ENCODE data around the gene ACOXL. TPM values are rescaled to one million over a fixed set of nuclear protein-coding genes. Genes with fewer than 3 reads are reported as not detected.

Gene ACOXL
- polyA plus RNA-seq, 3 donors = 0.35 TPM; not detected in 2

GRCh38 chr2:110906613-110907298, 174.4 kb downstream of the ACOXL start:
- Histone ChIP-seq H3K9me3 (replicated peaks in 1 of 2; ENCODE audit: control insufficient read depth in 1 of 2, insufficient read depth in 1 of 2, low read length in 2 of 2) (peaks cover 0 to 9% of the 10 kb centered on the region in 2 donors), H2AFZ (ENCODE audit: insufficient read depth, low read depth, low read length, poor library complexity, severe bottlenecking) (no peak overlapping the region), H3K36me3 (replicated peaks in 1 of 2; ENCODE audit: control insufficient read depth in 1 of 2, insufficient read depth in 2 of 2, low read length in 2 of 2) (no peaks in the 10 kb centered on the region), H3K4me3 (replicated peaks in 1 of 3; ENCODE audit: low read depth in 2 of 3, low read length in 3 of 3) (no peak overlapping the region), H3K9ac (ENCODE audit: insufficient read depth, low read length, poor library complexity, severe bottlenecking) (no peak overlapping the region), H3K27me3 (ENCODE audit: control insufficient read depth in 2 of 2, insufficient read depth in 2 of 2, low read length in 2 of 2) (no peaks in the 10 kb centered on the region), H4K20me1 (ENCODE audit: insufficient read depth, low read length) (no peaks in the 10 kb centered on the region), H3K4me1 (ENCODE audit: control insufficient read depth in 1 of 2, insufficient read depth in 2 of 2, low read length in 2 of 2) (no peaks in the 10 kb centered on the region), H3K79me2 (ENCODE audit: insufficient read depth, low read length) (no peaks in the 10 kb centered on the region), H3K27ac (ENCODE audit: low read depth in 1 of 2, low read length in 2 of 2) (no peak overlapping the region), H3K4me2 (replicated peaks; ENCODE audit: extremely low read depth, low read length, poor library complexity, severe bottlenecking) (no peak overlapping the region)
- Mint-ChIP-seq H3K4me1 (no peaks in the 10 kb centered on the region), H3K27ac (no peak overlapping the region), H3K27me3 (ENCODE audit: low read depth in 3 of 3) (peaks cover 0 to 3% (median 2%) of the 10 kb centered on the region in 3 donors), H3K9me3 (peaks cover 6 to 8% (median 7%) of the 10 kb centered on the region in 7 donors), H3K36me3 (peaks cover 2 to 3% of the 10 kb centered on the region in 2 donors), H3K4me3 (no peak overlapping the region)
- no peak for DNase-seq
- TF ChIP-seq CTCF (IDR thresholded peaks at IDR 0.05) = no peak
- WGBS (ENCODE audit: insufficient coverage) = 100% methylated on average over 3 of the region's 6 CpGs
- intact Hi-C loops (cut with micrococcal nuclease) = no loop called here

GRCh38 chr2:110909501-110909900, 177.1 kb downstream of the ACOXL start:
- Histone ChIP-seq H3K36me3 (replicated peaks in 1 of 2; ENCODE audit: control insufficient read depth in 1 of 2, insufficient read depth in 2 of 2, low read length in 2 of 2) (no peaks in the 10 kb centered on the region), H3K4me1 (ENCODE audit: control insufficient read depth in 1 of 2, insufficient read depth in 2 of 2, low read length in 2 of 2) (no peaks in the 10 kb centered on the region), H3K27ac (ENCODE audit: low read depth in 1 of 2, low read length in 2 of 2) (no peak overlapping the region), H3K4me3 (replicated peaks in 1 of 3; ENCODE audit: low read depth in 2 of 3, low read length in 3 of 3) (no peak overlapping the region), H2AFZ (ENCODE audit: insufficient read depth, low read depth, low read length, poor library complexity, severe bottlenecking) (no peak overlapping the region), H4K20me1 (ENCODE audit: insufficient read depth, low read length) (no peaks in the 10 kb centered on the region), H3K27me3 (ENCODE audit: control insufficient read depth in 2 of 2, insufficient read depth in 2 of 2, low read length in 2 of 2) (no peaks in the 10 kb centered on the region), H3K79me2 (ENCODE audit: insufficient read depth, low read length) (no peaks in the 10 kb centered on the region), H3K4me2 (replicated peaks; ENCODE audit: extremely low read depth, low read length, poor library complexity, severe bottlenecking) (no peak overlapping the region), H3K9ac (ENCODE audit: insufficient read depth, low read length, poor library complexity, severe bottlenecking) (no peak overlapping the region), H3K9me3 (replicated peaks in 1 of 2; ENCODE audit: control insufficient read depth in 1 of 2, insufficient read depth in 1 of 2, low read length in 2 of 2) (peaks cover 0 to 13% of the 10 kb centered on the region in 2 donors)
- no peak for DNase-seq
- peaks cover 2 to 3% of the 10 kb centered on the region in 2 donors for H3K36me3 Mint-ChIP-seq
- no peak overlapping the region for H3K4me3 Mint-ChIP-seq
- no peaks in the 10 kb centered on the region for H3K4me1 Mint-ChIP-seq
- H3K27ac Mint-ChIP-seq = no peak overlapping the region
- TF ChIP-seq CTCF (IDR thresholded peaks at IDR 0.05) = no peak
- peaks cover 10 to 16% (median 14%) of the 10 kb centered on the region in 7 donors for H3K9me3 Mint-ChIP-seq
- 94% methylated on average over 2 of the region's 3 CpGs for WGBS (ENCODE audit: insufficient coverage)
- intact Hi-C loops (cut with micrococcal nuclease) = no loop called here
- peaks cover 0 to 3% (median 0%) of the 10 kb centered on the region in 3 donors for H3K27me3 Mint-ChIP-seq (ENCODE audit: low read depth in 3 of 3)
